A673 (cell line): Measurements from ENCODE around the gene METAP2.

ENCODE experiments used
- EZH2 ChIP-seq: fragments of 200-600 bp; sonication (generic); IDR thresholded peaks from 2 replicates; pipeline ENCODE4 v1.6.1; 2017; ENCODE audit warnings: borderline replicate concordance, low read depth, mild to moderate bottlenecking, mixed read lengths, antibody characterized with exemption, low read length; ENCODE audit not compliant: poor library complexity, severe bottlenecking
- TF ChIP-seq, protein P1 (sequence below): fragments of 300-800, 200-600 bp; sonication (generic); conservative IDR thresholded peaks from 2 replicates; pipeline ENCODE4 v1.5.1; 2017; ENCODE audit warnings: low read depth, mild to moderate bottlenecking, antibody characterized with exemption, low read length, moderate library complexity, mixed read lengths

- TF ChIP-seq, protein P1, sequence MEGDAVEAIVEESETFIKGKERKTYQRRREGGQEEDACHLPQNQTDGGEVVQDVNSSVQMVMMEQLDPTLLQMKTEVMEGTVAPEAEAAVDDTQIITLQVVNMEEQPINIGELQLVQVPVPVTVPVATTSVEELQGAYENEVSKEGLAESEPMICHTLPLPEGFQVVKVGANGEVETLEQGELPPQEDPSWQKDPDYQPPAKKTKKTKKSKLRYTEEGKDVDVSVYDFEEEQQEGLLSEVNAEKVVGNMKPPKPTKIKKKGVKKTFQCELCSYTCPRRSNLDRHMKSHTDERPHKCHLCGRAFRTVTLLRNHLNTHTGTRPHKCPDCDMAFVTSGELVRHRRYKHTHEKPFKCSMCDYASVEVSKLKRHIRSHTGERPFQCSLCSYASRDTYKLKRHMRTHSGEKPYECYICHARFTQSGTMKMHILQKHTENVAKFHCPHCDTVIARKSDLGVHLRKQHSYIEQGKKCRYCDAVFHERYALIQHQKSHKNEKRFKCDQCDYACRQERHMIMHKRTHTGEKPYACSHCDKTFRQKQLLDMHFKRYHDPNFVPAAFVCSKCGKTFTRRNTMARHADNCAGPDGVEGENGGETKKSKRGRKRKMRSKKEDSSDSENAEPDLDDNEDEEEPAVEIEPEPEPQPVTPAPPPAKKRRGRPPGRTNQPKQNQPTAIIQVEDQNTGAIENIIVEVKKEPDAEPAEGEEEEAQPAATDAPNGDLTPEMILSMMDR: no peak
- TF ChIP-seq EZH2: no peak
Measured at GRCh38 chr12:95499772-95500171, 25.8 kb downstream of the METAP2 start.
